Prostate gland (tissue), 2 donors: Measurements from ENCODE around the gene SH3TC1.

Experiments used
- CTCF ChIP-seq, 4 experiments: fragments of 200-600 bp in 2 of 4; fragments of 450-650 bp in 2 of 4; sonication (generic) in 2 of 4; IDR thresholded peaks; 1 replicate in 3 of 4; 2 replicates in 1 of 4; pipeline ENCODE4 v1.5.1; 2016 to 2019; ENCODE audit warnings: antibody characterized with exemption in 4 of 4, mild to moderate bottlenecking in 2 of 4, moderate library complexity in 2 of 4
- POLR2A ChIP-seq: fragments of 450-650 bp; IDR thresholded peaks from one replicate; pipeline ENCODE4 v1.6.1; 2016; ENCODE audit warnings: antibody characterized with exemption, mild to moderate bottlenecking
- POLR2AphosphoS5 ChIP-seq: sonication (generic); formaldehyde crosslinking; IDR thresholded peaks from one replicate; pipeline ENCODE4 v1.6.1; 2017; ENCODE audit warnings: antibody characterized with exemption

GRCh38 chr4:8232748-8233147, 33.7 kb downstream of the SH3TC1 start:
- TF ChIP-seq POLR2A (no peak), POLR2AphosphoS5 (no peak), CTCF (IDR thresholded peaks at IDR 0.05) (no peak)
